WTC11 (cell line): Measurements from ENCODE around the gene FXYD5. TPM values are rescaled to one million over a fixed set of nuclear protein-coding genes. Genes with fewer than 3 reads are reported as not detected.

Experiments used
- ATAC-seq: fragments of 200-7000 bp; cut with Tn5 transposase; 2 replicates; pipeline ENCODE4 v1.10.0; 2021; ENCODE audit warnings: mild to moderate bottlenecking, moderate library complexity
- CTCF ChIA-PET: fragments of 300-600 bp; sonication (Branson Sonifier 250); formaldehyde crosslinking; loops from one replicate; lab custom pipeline; 2021; ENCODE audit warnings: antibody characterized with exemption; lab: Charles Lee
- POLR2A ChIA-PET: fragments of 350-600 bp; sonication (Branson Sonifier 250); formaldehyde crosslinking; loops from one replicate; lab custom pipeline; 2021; ENCODE audit warnings: antibody characterized with exemption; lab: Charles Lee
- DNase-seq: peaks from one replicate; pipeline ENCODE4 v3.0.0; 2021; ENCODE audit warnings: low spot score
- H3K27ac Mint-ChIP-seq: 2 replicates; pipeline ENCODE4 v1.8.0; 2021; ENCODE audit warnings: mixed read lengths
- H3K27me3 Mint-ChIP-seq: 2 replicates; pipeline ENCODE4 v1.8.0; 2021; ENCODE audit warnings: low read depth, mild to moderate bottlenecking, moderate library complexity, mixed read lengths
- H3K36me3 Mint-ChIP-seq: 2 replicates; pipeline ENCODE4 v1.8.0; 2021; ENCODE audit warnings: mixed read lengths
- H3K4me1 Mint-ChIP-seq: 2 replicates; pipeline ENCODE4 v1.8.0; 2022; ENCODE audit warnings: mixed read lengths
- H3K4me3 Mint-ChIP-seq: 2 replicates; pipeline ENCODE4 v1.8.0; 2021; ENCODE audit warnings: mild to moderate bottlenecking, moderate library complexity, mixed read lengths
- H3K9me3 Mint-ChIP-seq: 2 replicates; pipeline ENCODE4 v1.8.0; 2021; ENCODE audit warnings: mixed read lengths
- EMX1 ChIP-seq: fragments of 250-450 bp; sonication (Bioruptor Pico); IDR thresholded peaks from 2 replicates; pipeline ENCODE4 v1.8.0; 2021; ENCODE audit warnings: mild to moderate bottlenecking
- ESRRA ChIP-seq: sonication (generic); formaldehyde crosslinking; IDR thresholded peaks from 2 replicates; pipeline ENCODE4 v1.8.1; 2022; ENCODE audit warnings: mild to moderate bottlenecking, missing genetic modification reagents, borderline replicate concordance
- GRHL2 ChIP-seq: fragments of 250-450 bp; sonication (Bioruptor Pico); IDR thresholded peaks from 2 replicates; pipeline ENCODE4 v1.8.0; 2022; ENCODE audit warnings: mild to moderate bottlenecking, moderate library complexity; ENCODE audit not compliant: insufficient replicate concordance, severe bottlenecking
- NFATC4 ChIP-seq: fragments of 250-450 bp; sonication (Bioruptor Pico); IDR thresholded peaks from 2 replicates; pipeline ENCODE4 v1.9.0; 2021; ENCODE audit warnings: mild to moderate bottlenecking
- NFE2L1 ChIP-seq: sonication (generic); formaldehyde crosslinking; IDR thresholded peaks from 2 replicates; pipeline ENCODE4 v1.8.1; 2023; ENCODE audit warnings: missing genetic modification reagents
- OVOL2 ChIP-seq: fragments of 250-450 bp; sonication (Bioruptor Pico); IDR thresholded peaks from 2 replicates; pipeline ENCODE4 v1.9.0; 2021; ENCODE audit warnings: mild to moderate bottlenecking, borderline replicate concordance
- RELA ChIP-seq: sonication (generic); formaldehyde crosslinking; IDR thresholded peaks from 2 replicates; pipeline ENCODE4 v1.8.1; 2022; ENCODE audit warnings: missing genetic modification reagents, mild to moderate bottlenecking, borderline replicate concordance
- SP1 ChIP-seq: sonication (generic); formaldehyde crosslinking; conservative IDR thresholded peaks from 2 replicates; pipeline ENCODE4 v1.8.1; 2022; ENCODE audit warnings: missing genetic modification reagents
- TEAD4 ChIP-seq: sonication (generic); formaldehyde crosslinking; IDR thresholded peaks from 2 replicates; pipeline ENCODE4 v1.8.0; 2022; ENCODE audit warnings: mild to moderate bottlenecking, missing genetic modification reagents
- ZBTB21 ChIP-seq: sonication (generic); formaldehyde crosslinking; IDR thresholded peaks from 2 replicates; pipeline ENCODE4 v1.8.1; 2023; ENCODE audit warnings: mild to moderate bottlenecking, missing genetic modification reagents, borderline replicate concordance
- ZNF219 ChIP-seq: sonication (generic); formaldehyde crosslinking; IDR thresholded peaks from 2 replicates; pipeline ENCODE4 v1.8.0; 2023; ENCODE audit warnings: missing genetic modification reagents, mild to moderate bottlenecking, borderline replicate concordance
- ZNF423 ChIP-seq: fragments of 250-450 bp; sonication (Bioruptor Pico); IDR thresholded peaks from 2 replicates; pipeline ENCODE4 v2.1.2; 2022; ENCODE audit warnings: mild to moderate bottlenecking, moderate library complexity
- ZNF671 ChIP-seq: fragments of 250-450 bp; sonication (Bioruptor Pico); IDR thresholded peaks from 2 replicates; pipeline ENCODE4 v1.8.0; 2021; ENCODE audit warnings: mild to moderate bottlenecking
- total RNA-seq: library from RNA; stranded (reverse); gene quantifications from 3 replicates; pipeline ENCODE4 v1.2.3, GENCODE V29; 2021
- TF ChIP-seq, protein P1 (sequence below): sonication (generic); formaldehyde crosslinking; IDR thresholded peaks from 2 replicates; pipeline ENCODE4 v1.8.0; 2023; ENCODE audit warnings: missing genetic modification reagents
- TF ChIP-seq, protein P2 (sequence below): sonication (generic); formaldehyde crosslinking; conservative IDR thresholded peaks from 2 replicates; pipeline ENCODE4 v1.8.1; 2022; ENCODE audit warnings: mild to moderate bottlenecking, missing genetic modification reagents
- TF ChIP-seq, protein P3 (sequence below): fragments of 250-450 bp; sonication (Bioruptor Pico); IDR thresholded peaks from 2 replicates; pipeline ENCODE4 v1.9.0; 2021; ENCODE audit warnings: moderate library complexity, mild to moderate bottlenecking, inconsistent platforms, borderline replicate concordance
- TF ChIP-seq, protein P4 (sequence below): sonication (generic); formaldehyde crosslinking; IDR thresholded peaks from 2 replicates; pipeline ENCODE4 v1.8.0; 2022; ENCODE audit warnings: missing genetic modification reagents

Gene FXYD5
- total RNA-seq, 1 experiment from 2014 or later, result 114 TPM

DNA sequence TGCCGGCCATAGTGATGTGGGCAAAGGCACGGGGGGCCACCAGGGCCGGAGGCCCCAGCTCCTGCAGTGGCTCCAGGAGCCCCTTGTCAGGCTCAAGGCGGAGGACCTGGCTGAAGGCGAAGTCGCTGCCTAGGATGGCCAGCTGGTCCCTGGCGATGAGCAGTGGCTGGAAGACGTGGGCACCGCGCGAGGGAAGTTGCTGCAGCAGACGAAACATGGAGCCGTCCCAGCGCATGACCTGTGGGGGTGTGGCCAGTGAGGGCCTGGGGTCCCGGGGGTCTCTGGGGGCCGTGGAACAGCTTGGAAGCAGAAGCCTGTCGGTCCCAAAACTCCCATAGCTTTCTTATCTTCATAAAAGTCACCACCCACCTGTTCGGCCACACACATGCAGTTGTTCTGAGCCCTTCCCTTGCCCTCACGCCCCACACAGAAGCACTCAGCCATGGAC lies 29.2 kb upstream of the FXYD5 start:
- Mint-ChIP-seq H3K4me3 (no peak overlapping the region), H3K27ac (no peak overlapping the region), H3K4me1 (peaks cover 27% of the 10 kb centered on the region), H3K36me3 (no peaks in the 10 kb centered on the region), H3K27me3 (peaks cover 4% of the 10 kb centered on the region), H3K9me3 (no peaks in the 10 kb centered on the region)
- TF ChIP-seq EMX1 (CRISPR knock-in tag), result no peak
- no peak for TF ChIP-seq OVOL2
- no peak for TF ChIP-seq GRHL2 (CRISPR knock-in tag)
- no peak for TF ChIP-seq ZBTB21
- ChIA-PET CTCF (interaction anchor here (0.7 to 5.8 kb wide), 7 partner anchors 9 to 58 kb away, joined by 3 to 46 read pairs (median 5); partner anchors contain the start of genes FXYD3 and LGI4), POLR2A (no interaction called here)
- DNase-seq (no peak), ATAC-seq (no peak)

DNA sequence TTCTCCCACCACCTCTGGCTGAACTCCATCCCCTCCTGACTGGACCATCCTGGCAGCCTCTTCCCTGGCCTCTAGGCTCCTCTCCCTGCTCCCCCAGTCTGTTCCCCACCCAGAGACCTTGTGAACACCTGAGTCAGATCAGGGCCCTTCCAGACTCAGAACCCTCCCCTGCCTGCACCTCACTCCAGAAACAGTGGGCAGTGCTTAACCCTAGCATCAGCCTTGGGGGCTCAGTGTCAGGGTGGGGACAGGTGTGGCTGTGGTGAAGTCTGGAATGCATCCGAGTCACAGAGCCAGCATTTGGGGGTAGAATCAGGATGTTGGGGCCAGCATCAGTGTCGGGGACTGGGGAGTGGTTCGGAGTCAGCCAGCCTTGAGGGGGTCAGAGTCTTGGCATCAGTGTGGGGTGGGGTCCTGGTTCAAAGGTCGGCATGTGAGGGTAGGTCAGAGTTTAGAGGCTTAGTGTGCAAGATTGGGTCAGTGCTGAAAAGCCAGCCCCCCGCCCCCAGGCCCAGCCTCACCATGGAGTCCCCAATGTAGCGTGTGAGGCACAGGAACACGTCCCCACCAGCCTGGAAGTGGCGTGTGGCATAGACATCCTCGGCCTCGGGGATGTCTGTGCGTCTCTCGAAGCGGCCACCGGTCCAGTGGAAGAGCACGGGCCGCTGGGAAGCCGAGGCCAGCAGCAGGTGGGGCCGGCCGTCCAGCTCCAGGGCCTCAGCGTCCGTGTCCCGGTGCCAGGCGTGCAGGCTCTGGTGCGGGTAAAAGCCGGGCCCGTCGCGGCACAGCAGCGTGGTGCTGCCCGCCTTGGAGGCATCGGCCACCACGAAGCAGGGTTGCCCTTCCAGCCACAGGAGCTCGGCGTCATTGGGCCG lies 28.5 kb upstream of the FXYD5 start:
- Mint-ChIP-seq H3K4me1 (peaks cover 27% of the 10 kb centered on the region), H3K4me3 (no peak overlapping the region), H3K36me3 (no peaks in the 10 kb centered on the region), H3K27me3 (peaks cover 4% of the 10 kb centered on the region), H3K27ac (peak overlapping the region; percentile 66)
- ATAC-seq (no peak), DNase-seq (no peak)
- ChIA-PET CTCF (interaction anchor here (0.7 to 5.8 kb wide), 10 partner anchors 8 to 82 kb away, joined by 3 to 46 read pairs (median 5); partner anchors contain the start of genes FXYD1, FXYD3 and LGI4), POLR2A (no interaction called here)
- TF ChIP-seq, protein P1, sequence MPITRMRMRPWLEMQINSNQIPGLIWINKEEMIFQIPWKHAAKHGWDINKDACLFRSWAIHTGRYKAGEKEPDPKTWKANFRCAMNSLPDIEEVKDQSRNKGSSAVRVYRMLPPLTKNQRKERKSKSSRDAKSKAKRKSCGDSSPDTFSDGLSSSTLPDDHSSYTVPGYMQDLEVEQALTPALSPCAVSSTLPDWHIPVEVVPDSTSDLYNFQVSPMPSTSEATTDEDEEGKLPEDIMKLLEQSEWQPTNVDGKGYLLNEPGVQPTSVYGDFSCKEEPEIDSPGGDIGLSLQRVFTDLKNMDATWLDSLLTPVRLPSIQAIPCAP (CRISPR knock-in tag), result no peak
- TF ChIP-seq, protein P2, sequence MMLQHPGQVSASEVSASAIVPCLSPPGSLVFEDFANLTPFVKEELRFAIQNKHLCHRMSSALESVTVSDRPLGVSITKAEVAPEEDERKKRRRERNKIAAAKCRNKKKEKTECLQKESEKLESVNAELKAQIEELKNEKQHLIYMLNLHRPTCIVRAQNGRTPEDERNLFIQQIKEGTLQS (CRISPR knock-in tag), result no peak
- 0 out of 2 replicates have a peak, but pooled peaks have one; percentile 17 for TF ChIP-seq RELA (CRISPR knock-in tag)
- TF ChIP-seq NFE2L1 (CRISPR knock-in tag), result no peak
- TF ChIP-seq, protein P3, sequence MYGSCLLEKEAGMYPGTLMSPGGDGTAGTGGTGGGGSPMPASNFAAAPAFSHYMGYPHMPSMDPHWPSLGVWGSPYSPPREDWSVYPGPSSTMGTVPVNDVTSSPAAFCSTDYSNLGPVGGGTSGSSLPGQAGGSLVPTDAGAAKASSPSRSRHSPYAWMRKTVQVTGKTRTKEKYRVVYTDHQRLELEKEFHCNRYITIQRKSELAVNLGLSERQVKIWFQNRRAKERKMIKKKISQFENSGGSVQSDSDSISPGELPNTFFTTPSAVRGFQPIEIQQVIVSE (CRISPR knock-in tag), result no peak
- TF ChIP-seq TEAD4 (CRISPR knock-in tag), result no peak
- TF ChIP-seq, all 79 proteins: peak for 1
- H3K9me3 Mint-ChIP-seq, result no peaks in the 10 kb centered on the region

DNA sequence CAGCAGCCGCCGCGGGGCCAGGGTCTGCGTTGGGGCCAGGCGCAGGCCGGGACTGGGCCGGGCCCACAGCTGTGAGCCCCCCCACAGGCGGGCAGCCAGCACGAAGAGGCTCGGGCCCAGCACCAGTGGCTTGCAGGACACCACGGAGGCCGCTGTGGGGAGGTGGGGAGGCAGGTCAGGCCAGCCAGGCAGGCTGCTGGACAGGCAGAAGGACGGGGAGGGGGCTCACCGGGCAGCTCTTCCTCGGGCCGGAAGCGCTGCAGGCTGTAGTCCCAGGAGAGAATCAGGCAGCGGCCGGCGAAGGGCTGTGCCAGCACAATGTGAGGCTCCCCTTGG lies 27.9 kb upstream of the FXYD5 start:
- ATAC-seq, result peak; percentile 26
- no peak for TF ChIP-seq SP1 (CRISPR knock-in tag)
- no peak for TF ChIP-seq ZNF671
- TF ChIP-seq RELA (CRISPR knock-in tag), result 0 out of 2 replicates have a peak, but pooled peaks have one; percentile 16

DNA sequence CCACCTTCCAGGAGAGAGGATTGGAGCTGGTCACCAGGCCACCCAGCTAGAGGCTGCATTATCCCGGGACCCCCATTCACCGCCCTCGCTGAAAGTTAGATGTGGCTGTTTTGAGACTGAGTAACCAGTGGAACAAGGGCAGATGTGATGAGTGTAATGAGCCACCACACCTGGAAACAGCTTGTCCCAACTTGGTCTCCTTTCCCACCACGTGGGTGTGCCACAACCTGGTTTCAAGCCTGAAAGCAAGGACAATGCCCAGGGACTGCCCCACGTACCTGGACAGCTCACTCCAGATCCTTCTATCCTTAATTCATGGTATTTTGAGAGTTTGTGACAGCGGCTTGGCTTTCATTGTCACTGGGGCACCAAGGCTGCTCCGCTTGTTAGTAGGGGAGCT lies 26.7 kb upstream of the FXYD5 start:
- H3K27me3 Mint-ChIP-seq, result peaks cover 4% of the 10 kb centered on the region
- ChIA-PET CTCF (interaction anchor here (0.8 to 5.8 kb wide), 5 partner anchors 11 to 84 kb away, joined by 4 to 46 read pairs (median 10); partner anchors contain the start of gene FXYD3), POLR2A (no interaction called here)
- H3K36me3 Mint-ChIP-seq, result peaks cover 4% of the 10 kb centered on the region; the same call in 1 of the 2 replicates
- peaks cover 20% of the 10 kb centered on the region for H3K4me1 Mint-ChIP-seq
- H3K9me3 Mint-ChIP-seq, result peaks cover 8% of the 10 kb centered on the region
- no peak for DNase-seq
- no peak overlapping the region for H3K4me3 Mint-ChIP-seq
- TF ChIP-seq ZNF423 (CRISPR knock-in tag), result no peak
- TF ChIP-seq, protein P4, sequence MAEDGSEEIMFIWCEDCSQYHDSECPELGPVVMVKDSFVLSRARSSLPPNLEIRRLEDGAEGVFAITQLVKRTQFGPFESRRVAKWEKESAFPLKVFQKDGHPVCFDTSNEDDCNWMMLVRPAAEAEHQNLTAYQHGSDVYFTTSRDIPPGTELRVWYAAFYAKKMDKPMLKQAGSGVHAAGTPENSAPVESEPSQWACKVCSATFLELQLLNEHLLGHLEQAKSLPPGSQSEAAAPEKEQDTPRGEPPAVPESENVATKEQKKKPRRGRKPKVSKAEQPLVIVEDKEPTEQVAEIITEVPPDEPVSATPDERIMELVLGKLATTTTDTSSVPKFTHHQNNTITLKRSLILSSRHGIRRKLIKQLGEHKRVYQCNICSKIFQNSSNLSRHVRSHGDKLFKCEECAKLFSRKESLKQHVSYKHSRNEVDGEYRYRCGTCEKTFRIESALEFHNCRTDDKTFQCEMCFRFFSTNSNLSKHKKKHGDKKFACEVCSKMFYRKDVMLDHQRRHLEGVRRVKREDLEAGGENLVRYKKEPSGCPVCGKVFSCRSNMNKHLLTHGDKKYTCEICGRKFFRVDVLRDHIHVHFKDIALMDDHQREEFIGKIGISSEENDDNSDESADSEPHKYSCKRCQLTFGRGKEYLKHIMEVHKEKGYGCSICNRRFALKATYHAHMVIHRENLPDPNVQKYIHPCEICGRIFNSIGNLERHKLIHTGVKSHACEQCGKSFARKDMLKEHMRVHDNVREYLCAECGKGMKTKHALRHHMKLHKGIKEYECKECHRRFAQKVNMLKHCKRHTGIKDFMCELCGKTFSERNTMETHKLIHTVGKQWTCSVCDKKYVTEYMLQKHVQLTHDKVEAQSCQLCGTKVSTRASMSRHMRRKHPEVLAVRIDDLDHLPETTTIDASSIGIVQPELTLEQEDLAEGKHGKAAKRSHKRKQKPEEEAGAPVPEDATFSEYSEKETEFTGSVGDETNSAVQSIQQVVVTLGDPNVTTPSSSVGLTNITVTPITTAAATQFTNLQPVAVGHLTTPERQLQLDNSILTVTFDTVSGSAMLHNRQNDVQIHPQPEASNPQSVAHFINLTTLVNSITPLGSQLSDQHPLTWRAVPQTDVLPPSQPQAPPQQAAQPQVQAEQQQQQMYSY (CRISPR knock-in tag), result no peak
- TF ChIP-seq ESRRA (CRISPR knock-in tag), result no peak
- no peak for TF ChIP-seq NFATC4 (CRISPR knock-in tag)
- no peak for TF ChIP-seq ZNF219 (CRISPR knock-in tag)
- no peak for TF ChIP-seq SP1 (CRISPR knock-in tag)
- TF ChIP-seq, all 79 proteins: peak for 0
- no peak for ATAC-seq
- no peak overlapping the region for H3K27ac Mint-ChIP-seq

More for the DNA sequence above, 27.9 kb upstream of the FXYD5 start:
- no peak for DNase-seq
- Mint-ChIP-seq H3K4me3 (no peak overlapping the region), H3K4me1 (peaks cover 27% of the 10 kb centered on the region), H3K27ac (no peak overlapping the region), H3K27me3 (peaks cover 4% of the 10 kb centered on the region), H3K36me3 (no peaks in the 10 kb centered on the region), H3K9me3 (no peaks in the 10 kb centered on the region)
- ChIA-PET CTCF (interaction anchor here (0.9 to 5.8 kb wide), 9 partner anchors 8 to 82 kb away, joined by 3 to 46 read pairs (median 5); partner anchors contain the start of genes FXYD1, FXYD3 and LGI4), POLR2A (no interaction called here)
